Jurkat, Clone E6-1 (cell line): ENCODE data around the gene ZBTB7B.

Source experiments
- DNase-seq: peaks from one replicate; pipeline ENCODE4 v3.0.0-alpha.2; 2011; ENCODE audit warnings: low read depth, low spot score
- H3K4me3 ChIP-seq: 2 replicates; pipeline ENCODE4 v1.5.1; 2011; ENCODE audit warnings: mild to moderate bottlenecking, low read length, control low read depth, moderate library complexity

The ZBTB7B gene

GRCh38 chr1:155011437-155012025, 8.9 kb downstream of the ZBTB7B start:
- DNase-seq, result no peak

GRCh38 chr1:155012026-155012546, 9.5 kb downstream of the ZBTB7B start:
- no peak for DNase-seq
- H3K4me3 ChIP-seq, result no peak overlapping the region

More at GRCh38 chr1:155011437-155012025, 8.9 kb downstream of the ZBTB7B start:
- H3K4me3 ChIP-seq, result no peak overlapping the region

- H3K4me3 ChIP-seq, result no peak overlapping the region
These were observed 10.4 kb downstream of the ZBTB7B start for GRCh38 chr1:155012776-155013602.

GRCh38 chr1:155013632-155014031, 11.0 kb downstream of the ZBTB7B start:
- no peak for DNase-seq
- H3K4me3 ChIP-seq, result no peak overlapping the region

More at GRCh38 chr1:155012776-155013602, 10.4 kb downstream of the ZBTB7B start:
- no peak for DNase-seq

- no peak for DNase-seq
- H3K4me3 ChIP-seq, result no peak overlapping the region
These were observed 12.3 kb downstream of the ZBTB7B start for GRCh38 chr1:155014709-155015508.

GRCh38 chr1:155015527-155016230, 13.1 kb downstream of the ZBTB7B start:
- DNase-seq, result no peak
- H3K4me3 ChIP-seq, result no peak overlapping the region

GRCh38 chr1:155016231-155016831, 13.7 kb downstream of the ZBTB7B start:
- H3K4me3 ChIP-seq, result no peak overlapping the region
- DNase-seq, result peak; percentile 86

GRCh38 chr1:155017041-155017945, 14.7 kb downstream of the ZBTB7B start:
- H3K4me3 ChIP-seq, result peak overlapping the region; percentile 37

GRCh38 chr1:155017946-155018316, 15.3 kb downstream of the ZBTB7B start:
- no peak for DNase-seq
- peak overlapping the region; percentile 37 for H3K4me3 ChIP-seq

More at GRCh38 chr1:155017041-155017945, 14.7 kb downstream of the ZBTB7B start:
- peak; percentile 76 for DNase-seq

- no peak overlapping the region for H3K4me3 ChIP-seq
- DNase-seq, result no peak
These were observed 16.2 kb downstream of the ZBTB7B start for GRCh38 chr1:155018617-155019348.

GRCh38 chr1:155019377-155020245, 17.0 kb downstream of the ZBTB7B start:
- DNase-seq, result no peak
- H3K4me3 ChIP-seq, result no peak overlapping the region

- no peak for DNase-seq
- H3K4me3 ChIP-seq, result no peak overlapping the region
These were observed 19.7 kb downstream of the ZBTB7B start for GRCh38 chr1:155022136-155022926.

- DNase-seq, result no peak
These were observed 20.3 kb downstream of the ZBTB7B start for GRCh38 chr1:155022927-155023236.

GRCh38 chr1:155023627-155024026, 21.0 kb downstream of the ZBTB7B start:
- no peak overlapping the region for H3K4me3 ChIP-seq
- DNase-seq, result no peak

More at GRCh38 chr1:155022927-155023236, 20.3 kb downstream of the ZBTB7B start:
- no peak overlapping the region for H3K4me3 ChIP-seq

- no peak for DNase-seq
These were observed 21.7 kb downstream of the ZBTB7B start for GRCh38 chr1:155024315-155024714.

More at GRCh38 chr1:155024315-155024714, 21.7 kb downstream of the ZBTB7B start:
- no peak overlapping the region for H3K4me3 ChIP-seq
